HCT116 (cell line): Measurements from ENCODE around the gene FBXO40. TPM values are rescaled to one million over a fixed set of nuclear protein-coding genes. Genes with fewer than 3 reads are reported as not detected.

Experiments used
- ATAC-seq: fragments of 200-7000 bp; cut with Tn5 transposase; 2 replicates; pipeline ENCODE4 v1.9.1; 2020; ENCODE audit warnings: mild to moderate bottlenecking, moderate library complexity
- BruUV-seq: library from RNA; stranded (reverse); fragments of 400-500 nt; replicated peaks from 2 replicates; lab custom pipeline; 2021; lab: Mats Ljungman, UMichigan
- CTCF ChIA-PET: fragments of 300-600 bp; sonication (Branson Sonifier 250); formaldehyde crosslinking; loops from one replicate; lab custom pipeline; 2021; ENCODE audit warnings: antibody characterized with exemption; lab: Charles Lee
- POLR2A ChIA-PET: fragments of 300-600, 350-600 bp; sonication (Branson Sonifier 250); formaldehyde crosslinking; loops from one replicate; lab custom pipeline; 2021; ENCODE audit warnings: antibody characterized with exemption; lab: Charles Lee
- RAD21 ChIA-PET, 2 experiments: fragments of 300-600 bp; sonication (Branson Sonifier 250); formaldehyde crosslinking; loops; one replicate each; lab custom pipeline; 2023; ENCODE audit warnings: low total read pairs in 2 of 2; ENCODE audit not compliant: uncharacterized antibody in 2 of 2, unreplicated experiment in 2 of 2, low non-redundant PET in 1 of 2; lab: Charles Lee
- DNase-seq: peaks from one replicate; pipeline ENCODE4 v3.0.0-alpha.2; 2010; ENCODE audit warnings: low read depth, low spot score
- H2AFZ ChIP-seq: fragments of 200-600 bp; shearing (Covaris generic), sonication (generic); 2 replicates; pipeline ENCODE4 v1.6.1; 2017; ENCODE audit warnings: low read depth, mixed run types, mixed read lengths, antibody characterized with exemption, low read length; ENCODE audit not compliant: poor library complexity, severe bottlenecking
- H3K27ac ChIP-seq: 2 replicates; pipeline ENCODE4 v1.5.1; 2012; ENCODE audit warnings: low read depth, low read length
- H3K27me3 ChIP-seq: fragments of 200-600 bp; sonication (generic); 2 replicates; pipeline ENCODE4 v1.6.1; 2016; ENCODE audit warnings: mixed run types, low read length, mixed read lengths; ENCODE audit not compliant: insufficient read depth
- H3K36me3 ChIP-seq, 2 experiments: fragments of 200-500 bp in 1 of 2; fragments of 200-600 bp in 1 of 2; sonication (Bioruptor generic) in 1 of 2; sonication (generic) in 1 of 2; 2 replicates each; pipeline versions ENCODE4 v1.5.1 to v1.6.1; 2014 to 2016; ENCODE audit warnings: low read length in 2 of 2, inconsistent platforms in 1 of 2, mixed read lengths in 1 of 2, mixed run types in 1 of 2; ENCODE audit not compliant: insufficient read depth in 2 of 2, control insufficient read depth in 1 of 2
- H3K4me1 ChIP-seq, 2 experiments: fragments of 200-600 bp in 1 of 2; sonication (generic) in 1 of 2; 2 replicates each; pipeline versions ENCODE4 v1.5.1 to v1.6.1; 2012 to 2017; ENCODE audit warnings: low read length in 2 of 2, inconsistent platforms in 1 of 2, mild to moderate bottlenecking in 1 of 2, mixed read lengths in 1 of 2, mixed run types in 1 of 2, moderate library complexity in 1 of 2; ENCODE audit not compliant: insufficient read depth in 2 of 2, control insufficient read depth in 1 of 2
- H3K4me2 ChIP-seq: fragments of 200-600 bp; sonication (generic); 2 replicates; pipeline ENCODE4 v1.6.1; 2017; ENCODE audit warnings: mixed run types, low read length, mixed read lengths
- H3K4me3 ChIP-seq, 2 experiments: fragments of 200-600 bp in 1 of 2; sonication (generic) in 1 of 2; replicated peaks in 1 of 2; 2 replicates each; pipeline ENCODE4 v1.5.1; 2011 to 2016; ENCODE audit warnings: low read length in 2 of 2, control low read depth in 1 of 2, low read depth in 1 of 2, mild to moderate bottlenecking in 1 of 2, mixed read lengths in 1 of 2, mixed run types in 1 of 2
- H3K79me2 ChIP-seq: fragments of 200-600 bp; sonication (generic); 2 replicates; pipeline ENCODE4 v1.6.1; 2017; ENCODE audit warnings: mild to moderate bottlenecking, mixed run types, low read length, moderate library complexity, mixed read lengths; ENCODE audit not compliant: insufficient read depth
- H3K9ac ChIP-seq: fragments of 200-600 bp; sonication (generic); 2 replicates; pipeline ENCODE4 v1.6.1; 2016; ENCODE audit warnings: low read length, mixed read lengths
- H3K9me2 ChIP-seq: fragments of 200-600 bp; sonication (generic), shearing (Covaris generic); 2 replicates; pipeline ENCODE4 v1.6.1; 2017; ENCODE audit warnings: mixed run types, mild to moderate bottlenecking, moderate library complexity; ENCODE audit not compliant: insufficient read depth
- H3K9me3 ChIP-seq, 2 experiments: fragments of 200-500 bp in 1 of 2; fragments of 200-600 bp in 1 of 2; sonication (Bioruptor generic) in 1 of 2; sonication (generic) in 1 of 2; 2 replicates each; pipeline ENCODE4 v1.6.1; 2014 to 2017; ENCODE audit warnings: low read length in 2 of 2, mixed read lengths in 2 of 2, inconsistent platforms in 1 of 2, low read depth in 1 of 2, mild to moderate bottlenecking in 1 of 2, mixed run types in 1 of 2, moderate library complexity in 1 of 2; ENCODE audit not compliant: control insufficient read depth in 1 of 2, insufficient read depth in 1 of 2
- H4K20me1 ChIP-seq: fragments of 200-600 bp; sonication (generic), shearing (Covaris generic); 2 replicates; pipeline ENCODE4 v1.6.1; 2017; ENCODE audit warnings: mixed run types, mild to moderate bottlenecking, moderate library complexity; ENCODE audit not compliant: insufficient read depth
- CEBPB ChIP-seq: IDR thresholded peaks from 2 replicates; pipeline ENCODE4 v1.6.1; 2012; ENCODE audit warnings: low read depth
- EGR1 ChIP-seq: IDR thresholded peaks from 2 replicates; pipeline ENCODE4 v1.6.1; 2012; ENCODE audit warnings: low read depth
- EZH2phosphoT487 ChIP-seq: fragments of 200-600 bp; IDR thresholded peaks from 2 replicates; pipeline ENCODE4 v1.6.1; 2018; ENCODE audit warnings: antibody characterized with exemption, borderline replicate concordance
- POLR2A ChIP-seq: IDR thresholded peaks from 2 replicates; pipeline ENCODE4 v1.7.0; 2011; ENCODE audit warnings: borderline replicate concordance; ENCODE audit not compliant: insufficient read depth, insufficient read length; ENCODE audit errors: extremely low read depth
- RAD21 ChIP-seq: IDR thresholded peaks from 2 replicates; pipeline ENCODE4 v1.6.1; 2012; ENCODE audit warnings: low read depth, mild to moderate bottlenecking
- REST ChIP-seq: IDR thresholded peaks from 2 replicates; pipeline ENCODE4 v1.6.1; 2012; ENCODE audit warnings: low read depth
- SRF ChIP-seq: IDR thresholded peaks from 2 replicates; pipeline ENCODE4 v1.6.1; 2012; ENCODE audit warnings: low read depth
- TCF7L2 ChIP-seq: IDR thresholded peaks from 2 replicates; pipeline ENCODE4 v1.7.0; 2011; ENCODE audit warnings: borderline replicate concordance, inconsistent platforms; ENCODE audit not compliant: insufficient read depth, insufficient read length; ENCODE audit errors: extremely low read depth
- intact Hi-C: fragments of 100-400 bp; cut with micrococcal nuclease; formaldehyde crosslinking; loops from 2 replicates; pipeline ENCODE4 v1.10.0; 2022
- total RNA-seq: library from RNA; stranded (reverse); gene quantifications from one replicate; pipeline ENCODE4 v1.2.1, GENCODE V29; 2021; ENCODE audit not compliant: unreplicated experiment

FBXO40 gene
- total RNA-seq, 1 experiment from 2014 or later: not detected

GRCh38 chr3:121604759-121605158, 11.6 kb downstream of the FBXO40 start:
- Histone ChIP-seq H4K20me1 (no peaks in the 10 kb centered on the region), H3K79me2 (no peaks in the 10 kb centered on the region), H3K9me2 (no peaks in the 10 kb centered on the region; the same call in 1 of the 2 replicates), H3K27ac (no peak overlapping the region), H3K9ac (no peak overlapping the region), H3K36me3 (no peaks in the 10 kb centered on the region), H3K4me3 (no peak overlapping the region), H3K9me3 (no peaks in the 10 kb centered on the region), H3K4me2 (no peak overlapping the region), H3K4me1 (0 out of 4 replicates have a peak, but pooled peaks cover 0 to 7% of the 10 kb centered on the region in 2 experiments), H3K27me3 (no peaks in the 10 kb centered on the region), H2AFZ (no peak overlapping the region)
- CTCF ChIA-PET: no interaction called here
- TF ChIP-seq EGR1: no peak
- TF ChIP-seq CEBPB: no peak
- no peak for TF ChIP-seq EZH2phosphoT487
- no peak for TF ChIP-seq POLR2A
- TF ChIP-seq RAD21: no peak
- no peak for TF ChIP-seq REST
- TF ChIP-seq SRF: no peak
- no peak for TF ChIP-seq TCF7L2
- POLR2A ChIA-PET: no interaction called here
- DNase-seq (no peak), ATAC-seq (no peak)
- intact Hi-C loops: no loop called here
- BruUV-seq: no TSS peak
- RAD21 ChIA-PET: no interaction called here
